Medulla oblongata (tissue), 1 donor: ENCODE results near the gene ZDHHC14.

Experiments used
- DNase-seq: peaks from one replicate; pipeline ENCODE4 v3.0.0-alpha.2; 2015; ENCODE audit errors: extremely low spot score

Gene ZDHHC14

DNA sequence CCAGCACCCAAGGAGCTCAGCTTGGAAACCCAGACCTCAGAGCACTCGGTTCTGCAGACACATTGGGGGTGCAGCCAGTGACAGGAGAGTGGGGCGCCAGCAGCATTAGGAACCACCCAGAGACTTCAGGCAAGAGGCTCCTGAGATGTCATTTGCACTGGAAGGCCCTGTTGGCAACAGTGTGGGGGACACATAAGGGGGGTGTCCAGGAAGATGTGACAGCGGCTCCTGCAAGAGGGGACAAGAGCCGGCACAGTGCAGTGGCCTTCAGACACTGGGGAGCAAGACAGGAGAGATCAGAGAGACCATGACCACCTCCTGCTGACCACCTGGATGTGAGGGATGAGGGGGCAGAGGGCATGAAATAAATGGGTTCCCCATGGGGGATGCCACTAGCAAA lies 235.0 kb downstream of the ZDHHC14 start:
- DNase-seq, result no peak

DNA sequence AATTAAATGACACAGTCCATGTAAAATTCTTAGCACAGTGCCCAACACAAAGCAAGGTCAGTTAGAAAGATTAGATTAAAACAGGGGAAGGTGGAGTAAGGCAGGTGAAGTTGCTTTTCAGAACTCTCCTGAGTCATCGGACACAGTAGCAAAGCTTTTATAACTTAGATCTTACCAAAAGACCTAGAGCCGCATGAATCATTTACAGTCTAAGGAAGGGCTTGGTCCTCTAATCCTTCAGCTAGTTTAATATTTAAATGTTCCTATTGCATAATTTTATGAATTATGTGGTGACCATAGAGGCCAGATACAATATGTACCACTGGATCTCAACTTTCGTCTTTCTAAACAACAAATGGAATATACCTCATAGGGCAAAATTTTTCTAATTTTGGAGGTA lies 240.0 kb downstream of the ZDHHC14 start:
- no peak for DNase-seq

DNA sequence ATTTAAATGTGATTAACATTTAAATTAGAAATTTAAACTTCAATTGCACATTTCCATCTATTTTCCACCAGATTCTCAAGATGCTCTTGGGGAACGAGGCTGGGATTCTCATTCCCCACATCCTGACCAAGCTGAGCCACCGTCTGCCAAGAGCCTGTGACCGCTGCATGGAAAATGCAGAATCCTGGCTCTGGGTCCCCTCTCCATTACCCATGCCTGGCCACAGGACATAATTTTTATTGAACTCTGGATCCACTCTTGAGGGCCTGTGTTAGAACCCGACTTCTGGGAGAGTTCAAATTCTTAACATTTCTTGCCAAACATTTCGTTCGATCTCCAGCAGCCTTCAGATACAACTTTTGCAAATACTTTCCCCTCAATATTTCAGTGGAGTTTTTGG lies 240.4 kb downstream of the ZDHHC14 start:
- no peak for DNase-seq

DNA sequence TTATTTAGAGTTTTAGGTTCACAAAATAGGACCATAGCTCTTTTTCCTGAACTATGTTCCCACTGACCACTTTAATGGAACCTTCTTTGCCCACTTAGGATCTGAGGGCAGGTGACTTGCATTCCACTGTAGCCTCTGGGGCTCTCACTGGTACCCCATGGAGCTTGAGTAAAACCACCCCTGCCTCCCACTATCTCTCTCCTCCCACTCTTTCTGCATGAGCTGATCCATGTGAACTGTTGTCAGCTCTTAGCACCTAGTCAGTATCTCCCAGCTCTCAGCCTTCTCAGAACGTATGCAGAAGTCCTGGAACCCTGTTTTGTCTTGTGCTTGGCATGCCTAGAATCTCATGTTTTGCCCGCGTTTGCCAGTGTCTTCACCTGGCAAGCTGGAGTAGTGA lies 241.4 kb downstream of the ZDHHC14 start:
- no peak for DNase-seq

DNA sequence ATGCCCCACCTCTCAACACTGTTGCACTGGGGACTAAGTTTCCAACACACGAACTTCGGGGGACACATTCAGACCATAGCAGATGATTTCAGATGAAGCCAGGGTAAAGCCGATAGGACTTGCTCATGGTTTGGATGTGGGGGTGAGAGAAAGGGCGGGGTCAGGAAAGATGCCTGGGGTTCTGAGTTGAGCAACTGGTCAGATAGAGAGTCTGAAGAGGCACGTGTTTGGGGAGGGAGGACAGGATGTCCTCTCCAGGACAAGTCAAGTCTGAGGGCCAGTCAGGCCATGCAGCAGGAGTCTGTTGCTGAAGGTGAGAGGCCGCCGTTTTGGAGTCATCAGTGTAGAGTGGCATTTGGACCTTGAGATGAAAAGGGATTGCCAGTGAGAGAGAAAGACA lies 244.1 kb downstream of the ZDHHC14 start:
- DNase-seq, result no peak

DNA sequence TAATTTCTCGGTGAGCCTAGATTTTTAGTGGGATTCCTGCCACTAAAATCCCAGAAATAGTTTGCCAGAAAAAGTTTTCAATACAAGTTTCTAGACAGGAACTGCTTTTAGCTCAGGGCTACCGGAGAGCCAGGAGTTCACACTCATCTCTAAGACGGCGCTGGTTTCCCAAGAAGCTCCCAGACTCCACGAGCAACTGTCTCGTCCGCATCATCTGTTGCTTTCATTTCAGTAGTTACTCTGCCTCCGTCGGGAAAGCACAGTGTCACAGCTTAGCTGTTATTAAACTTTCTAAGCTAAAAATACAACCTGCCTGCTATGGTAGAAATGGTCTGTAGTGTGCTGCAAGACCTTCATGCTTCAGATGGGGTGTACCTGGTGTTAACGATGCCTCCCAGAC lies 244.8 kb downstream of the ZDHHC14 start:
- DNase-seq, result no peak

DNA sequence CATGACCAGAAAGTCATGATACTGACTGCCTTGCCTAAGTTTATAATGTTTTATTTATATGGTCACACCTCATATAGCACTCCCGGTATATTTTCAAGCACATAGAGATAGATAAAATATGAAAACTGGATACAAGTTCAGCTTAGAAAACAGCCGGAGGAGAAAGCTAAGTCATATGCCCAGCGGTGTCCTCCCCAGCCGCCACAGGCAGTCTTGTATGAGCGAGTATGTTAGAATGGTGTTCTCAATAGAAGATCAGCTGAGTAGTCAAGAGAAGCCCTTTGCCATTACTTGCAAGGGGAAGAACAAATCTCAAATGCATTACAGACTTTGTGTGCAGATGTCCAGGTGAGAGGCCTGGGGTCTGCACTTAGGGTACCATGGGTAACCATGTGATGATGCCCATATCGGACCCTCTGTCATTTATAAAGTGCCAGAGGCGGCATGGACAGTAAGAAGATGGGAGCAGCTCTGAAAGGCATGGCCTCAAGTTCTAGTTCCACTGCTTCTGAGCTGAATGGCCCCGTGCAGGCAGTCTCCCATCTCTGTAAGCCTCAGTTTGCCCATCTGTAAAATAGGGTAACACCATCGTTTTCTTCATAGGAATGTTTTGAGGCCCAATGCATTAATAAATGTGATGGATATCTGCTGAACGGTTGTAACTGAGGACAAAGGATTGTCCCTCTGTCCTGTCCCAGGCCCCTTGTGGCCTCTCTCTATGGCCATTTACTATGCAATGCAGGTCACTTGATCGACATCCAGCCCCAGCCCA lies 246.4 kb downstream of the ZDHHC14 start:
- DNase-seq, result no peak

DNA sequence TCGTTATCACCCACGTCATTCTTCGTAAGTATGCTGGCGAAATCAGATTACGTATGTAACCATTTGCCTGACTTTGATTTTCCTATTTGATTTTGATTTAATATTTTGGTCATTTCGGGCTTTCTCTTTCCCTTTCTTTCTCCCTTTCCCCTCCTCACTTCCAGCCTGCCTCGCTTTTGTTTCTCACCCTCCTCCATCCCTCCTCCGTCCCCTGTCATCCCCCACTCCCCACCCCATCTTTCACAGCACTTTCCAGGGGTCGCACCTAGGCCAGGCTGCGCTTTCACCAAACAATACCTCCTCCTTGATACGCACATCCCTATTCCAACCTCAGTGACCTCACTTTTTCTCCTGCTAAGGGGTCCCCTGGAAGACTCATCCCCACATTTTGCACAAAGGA lies 247.5 kb downstream of the ZDHHC14 start:
- DNase-seq, result no peak

DNA sequence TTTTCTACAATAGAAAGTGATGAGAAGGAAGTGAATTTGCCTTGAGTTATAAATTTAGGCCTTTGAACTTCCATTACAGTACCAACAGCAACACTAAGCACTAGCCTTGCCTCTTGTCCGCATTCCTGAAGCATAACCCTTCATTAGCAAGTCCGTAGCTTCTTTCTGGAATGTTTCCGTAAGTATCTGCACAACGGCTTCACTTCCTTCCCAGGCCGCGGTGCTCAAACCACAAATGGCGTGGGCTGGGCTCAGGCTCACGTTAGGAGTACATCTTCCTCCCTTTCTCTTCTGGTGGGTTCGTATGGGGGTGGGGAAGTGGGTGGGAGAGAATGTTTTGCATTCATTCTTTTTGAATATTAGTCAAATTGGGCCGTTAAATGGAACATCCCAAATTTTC lies 248.2 kb downstream of the ZDHHC14 start:
- no peak for DNase-seq

DNA sequence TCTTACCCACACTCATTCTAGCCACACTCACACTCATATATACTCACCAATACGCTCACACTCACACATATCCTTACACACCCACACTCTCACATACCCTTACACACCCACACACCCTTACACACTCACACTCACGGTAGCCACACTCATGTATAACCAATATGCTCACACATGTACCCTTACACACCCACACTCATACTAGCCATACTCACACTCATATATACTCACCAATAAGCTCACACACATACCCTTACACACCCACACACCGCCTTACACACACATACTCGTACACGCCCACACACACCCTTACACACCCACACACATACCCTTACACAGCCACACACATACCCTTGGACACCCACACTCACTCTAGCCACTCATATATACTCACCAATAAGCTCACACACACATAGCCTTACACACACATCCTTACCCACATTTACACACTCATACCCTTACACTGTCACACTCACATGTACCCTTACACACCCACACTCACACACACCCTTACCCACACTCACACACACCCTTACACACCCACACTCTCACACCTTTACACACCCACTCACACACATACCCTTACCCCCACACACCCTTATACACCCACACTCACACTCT lies 249.6 kb downstream of the ZDHHC14 start:
- no peak for DNase-seq

DNA sequence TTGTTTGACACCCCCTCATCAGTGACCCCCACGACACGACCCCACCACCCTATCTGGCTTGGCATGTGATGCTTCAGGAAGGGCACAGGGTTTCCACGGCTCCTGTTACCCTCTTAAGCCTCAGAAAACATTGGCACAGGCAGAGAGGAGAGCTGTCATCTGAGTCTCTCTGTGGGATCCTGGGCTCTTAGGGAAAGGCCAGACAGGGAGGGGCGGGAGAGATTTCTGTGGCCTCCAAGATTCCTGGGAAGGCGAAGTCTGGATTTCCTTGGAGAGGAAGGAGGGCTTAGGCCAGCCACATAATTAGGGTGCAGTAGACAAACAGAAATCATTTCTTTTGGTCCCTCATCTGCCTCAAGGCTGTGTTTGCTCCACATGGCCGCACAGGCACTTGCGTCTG lies 250.4 kb downstream of the ZDHHC14 start:
- no peak for DNase-seq

DNA sequence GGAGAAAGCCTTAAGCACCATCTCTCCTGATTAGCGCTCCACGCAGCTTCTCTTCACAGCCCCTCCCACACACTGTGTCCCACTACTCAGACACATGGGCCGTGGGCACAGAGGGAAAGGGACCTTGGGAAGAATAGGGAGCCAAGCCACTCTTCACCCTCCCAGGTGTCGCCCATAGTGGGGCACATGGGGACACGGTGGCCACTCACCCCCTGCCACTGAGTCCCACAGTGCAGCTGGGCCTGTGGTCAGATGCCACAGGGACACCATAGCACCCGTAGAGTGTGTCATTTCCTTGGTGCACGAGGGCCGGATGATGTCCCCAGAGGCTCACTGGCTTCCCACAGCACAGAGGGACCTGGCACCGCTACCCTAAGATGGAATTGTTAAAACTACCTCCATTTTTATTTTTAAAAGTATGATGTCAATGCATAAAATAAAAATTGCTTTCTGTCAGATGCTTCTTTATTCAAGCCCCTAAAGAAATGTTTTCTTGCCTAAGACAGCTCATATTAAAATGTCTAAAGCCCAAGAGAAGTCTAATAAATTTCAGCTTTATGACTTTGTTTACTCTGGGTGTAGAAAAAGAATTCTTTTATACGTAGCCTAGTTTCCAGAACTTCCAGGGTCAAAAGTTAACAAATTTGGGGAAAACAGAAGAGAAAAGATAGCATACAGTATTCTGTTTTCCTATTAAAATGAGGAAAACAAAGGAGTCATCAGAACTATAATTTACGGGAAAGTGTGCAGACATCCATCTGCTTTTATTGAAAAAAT lies 251.0 kb downstream of the ZDHHC14 start:
- no peak for DNase-seq

DNA sequence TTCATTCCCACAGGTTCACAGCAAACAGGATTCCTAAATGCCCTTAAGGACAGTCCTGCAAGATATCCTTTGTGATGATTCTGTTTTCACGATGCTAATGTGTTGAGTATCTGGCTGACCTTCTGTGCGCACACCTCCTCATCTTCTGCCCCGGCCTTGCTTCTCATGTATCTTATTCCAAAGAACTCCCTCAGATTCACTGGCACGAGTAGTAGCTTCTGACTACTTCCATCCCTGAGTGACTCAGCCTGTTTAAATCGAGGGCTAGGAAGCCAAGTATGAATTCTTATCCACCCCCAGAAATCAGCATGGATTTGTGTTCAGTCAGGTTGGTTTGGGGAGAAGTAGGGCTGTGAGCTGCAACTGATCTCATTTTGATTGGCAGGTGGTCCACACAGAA lies 251.8 kb downstream of the ZDHHC14 start:
- no peak for DNase-seq

DNA sequence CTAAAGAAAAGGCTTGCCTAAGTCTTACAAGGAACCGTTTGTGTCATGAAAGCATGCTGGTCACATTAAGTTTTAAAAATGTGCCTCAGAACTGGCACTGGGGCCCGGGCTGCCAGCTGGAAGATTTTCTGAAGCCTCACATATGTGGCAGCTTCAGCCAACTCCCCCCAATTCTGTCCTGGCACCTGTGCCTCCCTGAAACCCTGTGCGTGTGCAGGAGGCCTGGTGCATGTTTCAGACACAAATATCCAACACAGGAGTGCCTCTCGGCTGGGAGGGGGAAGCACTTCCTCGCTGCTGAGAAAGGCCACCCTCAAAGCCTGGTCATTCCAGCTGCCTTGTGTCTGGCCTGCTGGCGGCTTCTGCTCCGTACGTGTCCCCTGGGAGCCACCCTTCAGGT lies 253.6 kb downstream of the ZDHHC14 start:
- DNase-seq, result no peak

DNA sequence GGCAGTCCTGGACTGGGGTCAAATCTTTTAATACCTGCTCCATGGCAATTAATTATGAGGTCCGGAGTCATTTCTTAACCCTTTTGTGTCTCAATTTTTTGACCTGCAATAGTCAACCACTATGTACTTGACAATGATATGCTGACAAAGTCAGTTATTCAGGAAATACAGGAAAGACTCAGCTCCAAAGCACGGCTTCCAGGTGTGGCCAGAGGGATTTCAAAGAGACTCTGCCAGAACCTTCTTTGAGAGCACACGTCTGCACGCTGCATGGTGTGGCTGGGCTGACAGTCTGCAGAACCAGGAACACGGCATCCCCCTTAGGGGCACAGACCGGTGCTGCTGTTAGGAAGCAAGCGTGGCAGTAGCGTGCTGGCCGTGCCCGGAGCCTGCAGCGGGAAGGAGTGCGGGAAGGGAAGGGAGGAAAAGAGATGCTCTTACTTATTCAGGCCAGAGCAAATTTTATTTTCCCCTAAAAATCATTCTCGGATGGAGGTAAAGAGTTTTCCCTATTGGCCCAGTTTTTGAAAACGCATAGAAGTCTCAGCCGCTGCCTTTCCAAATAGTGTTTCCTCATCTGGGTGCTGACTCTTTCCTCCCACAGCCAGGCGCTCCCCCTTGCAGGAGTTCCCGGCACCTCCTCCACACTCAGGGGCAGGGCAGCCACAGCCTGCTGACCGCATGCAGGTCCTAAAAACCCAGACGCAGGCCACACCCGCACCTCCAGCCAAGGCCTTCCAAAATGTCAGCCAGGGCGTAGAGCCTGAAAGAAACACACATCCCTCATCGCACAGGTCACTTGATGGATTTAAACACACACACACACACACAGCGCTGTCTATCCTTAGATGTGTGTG lies 254.6 kb downstream of the ZDHHC14 start:
- no peak for DNase-seq

DNA sequence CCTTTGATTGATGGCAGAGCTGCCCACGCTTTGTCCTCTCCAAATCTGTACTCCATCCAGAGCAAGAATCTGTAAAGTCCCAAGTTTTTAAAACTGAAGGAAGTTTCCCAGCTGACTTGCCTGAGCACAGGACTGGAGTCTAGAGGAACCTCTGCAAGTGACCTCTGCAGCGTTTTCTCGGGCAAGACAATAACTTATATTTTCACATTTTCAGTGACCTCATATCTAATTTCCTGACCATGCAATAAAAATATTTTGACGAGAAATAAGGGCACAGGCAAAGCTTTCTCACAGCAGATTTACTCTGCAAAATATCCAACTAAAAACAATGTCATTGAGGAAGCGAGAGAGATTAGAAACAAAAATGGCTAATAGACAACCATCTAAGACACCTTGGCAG lies 256.5 kb downstream of the ZDHHC14 start:
- DNase-seq, result no peak

DNA sequence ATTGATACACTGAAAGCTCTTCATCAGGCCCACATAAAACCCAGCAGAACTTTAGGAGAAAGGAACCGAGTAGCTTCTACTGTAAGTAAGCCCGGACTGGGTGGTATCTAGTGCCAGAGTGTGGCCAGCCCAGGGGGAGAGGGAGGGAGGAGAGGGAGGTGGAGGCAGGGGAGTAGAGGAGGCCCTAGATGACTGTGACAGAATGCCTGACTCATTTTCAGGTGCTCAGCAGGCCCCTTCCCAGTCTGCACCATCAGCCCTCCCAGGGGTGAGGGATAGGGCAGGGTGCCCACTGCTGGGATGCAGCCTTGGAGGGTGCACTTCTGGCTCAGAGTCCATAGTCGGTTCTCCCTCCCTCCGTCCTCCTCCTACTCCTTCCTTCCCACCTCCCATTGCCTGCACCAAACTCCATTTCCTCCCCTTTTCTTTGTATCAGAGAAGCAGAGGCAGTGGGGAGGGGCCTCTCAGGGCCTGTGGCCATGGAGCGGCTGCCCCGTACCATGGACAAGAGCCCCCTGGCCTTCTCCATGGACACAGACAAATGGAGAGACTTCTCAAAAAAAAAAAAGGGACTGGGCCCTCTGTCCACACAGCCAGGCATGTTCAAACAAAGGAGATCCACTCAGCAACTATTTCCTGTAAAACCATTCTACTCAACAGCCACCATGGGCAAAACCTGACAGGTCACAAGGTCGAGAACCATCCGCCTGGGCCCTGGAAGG lies 257.1 kb downstream of the ZDHHC14 start:
- DNase-seq, result no peak

DNA sequence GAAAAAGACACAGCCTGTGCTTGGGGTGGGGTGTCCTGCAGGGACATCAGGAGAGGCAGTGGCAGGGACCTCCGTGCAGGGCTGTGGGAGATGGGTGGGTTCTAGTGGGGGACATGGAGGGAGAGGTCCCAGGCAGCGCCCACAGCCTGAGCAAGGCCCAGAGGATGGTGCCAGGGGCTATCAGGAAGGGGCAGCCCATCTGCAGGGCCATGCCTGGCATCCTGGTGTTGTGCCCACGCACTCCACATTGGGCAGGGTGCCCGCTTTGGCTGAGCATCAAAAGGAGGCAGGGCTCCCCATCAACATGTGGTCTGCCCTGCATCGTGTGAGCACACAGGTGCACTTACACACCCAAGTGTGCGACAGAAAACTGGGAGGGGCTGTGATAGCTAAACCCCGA lies 257.8 kb downstream of the ZDHHC14 start:
- DNase-seq, result no peak

DNA sequence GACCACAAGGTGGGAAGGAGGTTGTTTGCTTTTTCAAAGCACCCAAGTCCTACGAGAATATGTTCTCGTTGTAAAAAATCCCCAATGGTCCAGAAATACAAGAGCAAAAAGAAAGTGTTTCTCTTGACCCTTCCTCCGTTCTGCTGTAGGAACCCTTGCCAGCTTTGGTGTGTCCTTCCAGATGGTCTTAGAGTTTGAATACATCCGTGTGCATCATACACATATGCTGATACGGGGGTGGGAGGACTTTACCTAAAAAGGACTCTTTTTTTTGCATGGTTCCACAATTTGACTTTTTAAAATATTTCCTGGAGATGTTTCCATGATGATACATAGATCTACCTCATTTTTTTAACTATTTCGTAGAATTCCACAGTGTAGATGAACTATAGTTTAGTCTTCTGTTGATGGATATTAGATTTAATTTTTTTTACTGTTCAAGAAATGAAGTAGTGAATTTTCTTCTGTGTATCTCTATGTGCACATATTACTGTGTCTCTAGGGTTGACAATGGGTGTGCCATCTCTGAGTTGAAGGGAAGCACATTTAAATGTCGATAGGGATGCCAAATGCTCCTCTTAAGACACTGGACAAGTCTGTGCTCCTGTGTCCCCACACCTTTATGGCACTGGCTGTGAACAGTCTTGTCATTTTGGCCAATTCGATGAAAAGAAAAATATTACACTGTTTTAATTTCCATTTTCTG lies 259.9 kb downstream of the ZDHHC14 start:
- DNase-seq, result no peak

DNA sequence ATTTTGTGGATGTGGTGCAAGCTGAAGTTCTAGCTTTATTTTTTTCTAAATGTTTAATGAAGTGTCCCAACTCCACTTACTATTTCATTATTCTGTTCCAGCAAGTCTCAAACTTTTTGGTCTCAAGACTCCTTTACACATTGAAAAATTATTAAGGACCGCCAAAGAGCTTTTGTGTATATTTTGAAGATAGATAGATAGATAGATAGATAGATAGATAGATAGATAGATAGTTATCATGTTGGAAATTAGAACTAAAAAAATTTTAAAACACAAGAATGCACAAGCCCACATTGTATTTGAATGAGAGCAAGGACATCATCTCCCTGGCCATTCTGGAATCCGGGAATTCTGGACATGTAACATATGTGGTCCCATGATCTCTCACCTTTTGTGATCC lies 260.8 kb downstream of the ZDHHC14 start:
- DNase-seq, result no peak

DNA sequence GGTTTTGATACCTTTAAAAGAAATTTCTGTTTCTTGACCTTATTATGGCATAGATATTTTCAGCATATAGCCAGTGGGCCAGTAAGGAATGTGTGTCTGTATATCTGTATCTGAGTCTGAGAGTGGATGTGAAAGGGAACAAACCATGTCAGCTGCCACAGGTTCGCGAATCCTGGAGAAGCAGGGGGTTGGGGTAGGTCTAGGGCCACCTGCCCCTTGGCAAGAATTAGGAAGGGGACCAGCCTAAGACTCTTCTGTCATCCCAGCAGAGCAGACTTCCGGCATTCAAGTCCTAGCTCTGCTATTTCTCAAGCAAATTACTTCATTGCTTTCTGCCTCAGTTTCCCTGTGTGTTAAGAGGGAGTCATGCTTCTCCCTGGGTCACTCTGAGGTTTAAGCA lies 261.7 kb downstream of the ZDHHC14 start:
- DNase-seq, result no peak
